ENCODE results near the gene CELF2.

DNA sequence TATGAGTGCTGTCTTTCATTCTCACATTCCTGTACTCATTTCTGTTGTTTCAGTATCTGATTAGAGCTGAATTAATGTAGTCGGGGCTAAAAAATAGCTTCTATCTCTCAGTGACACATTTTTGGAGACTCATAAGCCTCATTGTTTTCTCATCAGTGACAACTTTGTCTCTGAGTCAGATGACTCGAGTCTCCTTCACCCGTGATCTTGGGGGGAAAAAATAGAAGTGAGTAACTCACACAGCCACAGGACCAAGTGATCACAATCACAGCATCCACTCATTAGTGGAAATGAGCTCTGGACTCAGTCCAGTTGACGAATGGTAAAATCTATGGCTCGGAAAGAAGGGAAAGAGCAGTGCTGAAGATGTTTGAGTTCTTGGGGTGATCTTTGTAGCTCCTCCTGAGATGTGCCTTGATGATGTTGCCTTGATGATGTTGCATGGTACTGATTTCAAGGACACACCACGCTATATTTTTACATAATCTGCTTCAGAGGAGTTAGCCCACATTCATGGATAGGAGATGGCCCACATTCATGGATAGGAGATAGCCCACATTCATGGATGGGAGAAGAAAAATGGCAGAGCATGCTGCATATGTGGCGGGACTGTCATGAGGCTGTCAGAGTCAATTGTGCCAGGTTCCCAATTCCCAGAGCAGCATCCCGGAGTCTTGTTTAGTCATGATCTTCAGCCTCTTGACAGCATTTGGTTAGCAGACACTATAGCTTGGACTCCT is 214.7 kb downstream of the CELF2 start:
- TF ChIP-seq, protein P1, sequence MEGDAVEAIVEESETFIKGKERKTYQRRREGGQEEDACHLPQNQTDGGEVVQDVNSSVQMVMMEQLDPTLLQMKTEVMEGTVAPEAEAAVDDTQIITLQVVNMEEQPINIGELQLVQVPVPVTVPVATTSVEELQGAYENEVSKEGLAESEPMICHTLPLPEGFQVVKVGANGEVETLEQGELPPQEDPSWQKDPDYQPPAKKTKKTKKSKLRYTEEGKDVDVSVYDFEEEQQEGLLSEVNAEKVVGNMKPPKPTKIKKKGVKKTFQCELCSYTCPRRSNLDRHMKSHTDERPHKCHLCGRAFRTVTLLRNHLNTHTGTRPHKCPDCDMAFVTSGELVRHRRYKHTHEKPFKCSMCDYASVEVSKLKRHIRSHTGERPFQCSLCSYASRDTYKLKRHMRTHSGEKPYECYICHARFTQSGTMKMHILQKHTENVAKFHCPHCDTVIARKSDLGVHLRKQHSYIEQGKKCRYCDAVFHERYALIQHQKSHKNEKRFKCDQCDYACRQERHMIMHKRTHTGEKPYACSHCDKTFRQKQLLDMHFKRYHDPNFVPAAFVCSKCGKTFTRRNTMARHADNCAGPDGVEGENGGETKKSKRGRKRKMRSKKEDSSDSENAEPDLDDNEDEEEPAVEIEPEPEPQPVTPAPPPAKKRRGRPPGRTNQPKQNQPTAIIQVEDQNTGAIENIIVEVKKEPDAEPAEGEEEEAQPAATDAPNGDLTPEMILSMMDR (IDR thresholded peaks at IDR 0.05): no peak
- TF ChIP-seq POLR2A (IDR thresholded peaks at IDR 0.05) (no peak), POLR2AphosphoS5 (IDR thresholded peaks at IDR 0.05) (no peak)
